Endothelial cell (in vitro differentiated cells): ENCODE results near the gene PRPF19. TPM values are rescaled to one million over a fixed set of nuclear protein-coding genes. Genes with fewer than 3 reads are reported as not detected.

Source experiments
- DNase-seq: peaks from one replicate; pipeline ENCODE4 v3.0.0; 2021; ENCODE audit warnings: low spot score
- H3K27ac Mint-ChIP-seq: one replicate; pipeline ENCODE4 v1.8.0; 2021; ENCODE audit warnings: mixed read lengths, inconsistent platforms; ENCODE audit not compliant: unreplicated experiment
- H3K27me3 Mint-ChIP-seq: one replicate; pipeline ENCODE4 v1.8.0; 2021; ENCODE audit warnings: mild to moderate bottlenecking, moderate library complexity, mixed read lengths, inconsistent platforms; ENCODE audit not compliant: unreplicated experiment
- H3K36me3 Mint-ChIP-seq: one replicate; pipeline ENCODE4 v1.8.0; 2021; ENCODE audit warnings: mild to moderate bottlenecking, low read depth, mixed read lengths, inconsistent platforms; ENCODE audit not compliant: unreplicated experiment
- H3K4me1 Mint-ChIP-seq: one replicate; pipeline ENCODE4 v1.8.0; 2021; ENCODE audit warnings: mild to moderate bottlenecking, mixed read lengths, inconsistent platforms; ENCODE audit not compliant: unreplicated experiment
- H3K4me3 Mint-ChIP-seq: one replicate; pipeline ENCODE4 v1.8.0; 2021; ENCODE audit warnings: mild to moderate bottlenecking, mixed read lengths, inconsistent platforms; ENCODE audit not compliant: unreplicated experiment
- H3K9me3 Mint-ChIP-seq: one replicate; pipeline ENCODE4 v1.8.0; 2021; ENCODE audit warnings: mixed read lengths, inconsistent platforms; ENCODE audit not compliant: unreplicated experiment
- total RNA-seq: library from RNA; stranded (reverse); fragmentation: NEBNext Ultra II Directional; extraction: Animal tissue kit (Norgen Biotek cat#: 25700); gene quantifications from one replicate; pipeline ENCODE4 v1.2.1, GENCODE V29; 2021; ENCODE audit not compliant: unreplicated experiment
- TF ChIP-seq, protein P1 (sequence below): fragments of 200-600 bp; sonication (generic); IDR thresholded peaks from one replicate; pipeline ENCODE4 v1.5.0; 2021; ENCODE audit warnings: antibody characterized with exemption; ENCODE audit not compliant: unreplicated experiment

The PRPF19 gene
- total RNA-seq, 1 donor from 2014 or later = 163 TPM

GRCh38 chr11:60872124-60872960 is 34.0 kb downstream of the PRPF19 start:
- Mint-ChIP-seq H3K27me3 (peaks cover 5% of the 10 kb centered on the region), H3K27ac (no peak overlapping the region), H3K36me3 (no peaks in the 10 kb centered on the region), H3K4me3 (no peak overlapping the region), H3K4me1 (peaks cover 7% of the 10 kb centered on the region), H3K9me3 (no peaks in the 10 kb centered on the region)
- TF ChIP-seq, protein P1, sequence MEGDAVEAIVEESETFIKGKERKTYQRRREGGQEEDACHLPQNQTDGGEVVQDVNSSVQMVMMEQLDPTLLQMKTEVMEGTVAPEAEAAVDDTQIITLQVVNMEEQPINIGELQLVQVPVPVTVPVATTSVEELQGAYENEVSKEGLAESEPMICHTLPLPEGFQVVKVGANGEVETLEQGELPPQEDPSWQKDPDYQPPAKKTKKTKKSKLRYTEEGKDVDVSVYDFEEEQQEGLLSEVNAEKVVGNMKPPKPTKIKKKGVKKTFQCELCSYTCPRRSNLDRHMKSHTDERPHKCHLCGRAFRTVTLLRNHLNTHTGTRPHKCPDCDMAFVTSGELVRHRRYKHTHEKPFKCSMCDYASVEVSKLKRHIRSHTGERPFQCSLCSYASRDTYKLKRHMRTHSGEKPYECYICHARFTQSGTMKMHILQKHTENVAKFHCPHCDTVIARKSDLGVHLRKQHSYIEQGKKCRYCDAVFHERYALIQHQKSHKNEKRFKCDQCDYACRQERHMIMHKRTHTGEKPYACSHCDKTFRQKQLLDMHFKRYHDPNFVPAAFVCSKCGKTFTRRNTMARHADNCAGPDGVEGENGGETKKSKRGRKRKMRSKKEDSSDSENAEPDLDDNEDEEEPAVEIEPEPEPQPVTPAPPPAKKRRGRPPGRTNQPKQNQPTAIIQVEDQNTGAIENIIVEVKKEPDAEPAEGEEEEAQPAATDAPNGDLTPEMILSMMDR = no peak
- no peak for DNase-seq

DNA sequence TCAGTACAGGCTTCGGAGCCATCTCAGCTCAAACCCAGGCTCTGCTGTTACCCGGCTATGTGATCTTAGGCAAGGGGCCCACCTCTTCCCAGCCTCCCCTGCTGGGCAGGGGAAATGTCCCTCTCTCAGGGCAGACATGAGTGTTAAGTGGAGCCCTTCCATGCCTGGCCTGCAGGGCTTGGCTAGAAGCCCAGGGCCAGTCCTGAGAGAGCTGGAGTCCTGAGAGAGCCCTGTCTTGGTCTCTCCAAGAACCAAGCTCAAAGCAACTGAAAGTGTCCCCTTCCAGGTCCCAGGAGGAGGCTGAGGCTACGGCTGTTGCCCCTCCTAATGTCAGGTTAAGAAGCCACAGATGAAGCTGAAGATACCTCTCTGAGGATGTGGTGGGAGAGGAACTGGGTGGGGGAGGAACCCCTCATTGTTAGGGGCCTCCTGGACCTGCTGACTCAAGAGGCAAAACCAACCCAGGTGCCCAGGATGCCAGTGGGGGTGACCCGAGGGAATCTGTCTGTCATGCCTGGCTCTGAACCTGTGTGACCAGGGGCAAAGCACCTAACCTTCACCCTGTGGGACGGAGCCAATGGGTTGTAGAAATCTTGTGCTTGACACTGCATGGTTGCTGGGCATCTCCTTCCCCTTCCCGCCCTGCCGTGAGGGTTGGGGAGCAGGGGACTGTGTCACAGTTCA is 34.9 kb downstream of the PRPF19 start:
- TF ChIP-seq, protein P1 = no peak
- H3K36me3 Mint-ChIP-seq = no peaks in the 10 kb centered on the region
- H3K9me3 Mint-ChIP-seq = no peaks in the 10 kb centered on the region
- peaks cover 7% of the 10 kb centered on the region for H3K27me3 Mint-ChIP-seq
- H3K4me3 Mint-ChIP-seq = no peak overlapping the region
- H3K4me1 Mint-ChIP-seq = no peaks in the 10 kb centered on the region
- no peak for DNase-seq
- no peak overlapping the region for H3K27ac Mint-ChIP-seq

DNA sequence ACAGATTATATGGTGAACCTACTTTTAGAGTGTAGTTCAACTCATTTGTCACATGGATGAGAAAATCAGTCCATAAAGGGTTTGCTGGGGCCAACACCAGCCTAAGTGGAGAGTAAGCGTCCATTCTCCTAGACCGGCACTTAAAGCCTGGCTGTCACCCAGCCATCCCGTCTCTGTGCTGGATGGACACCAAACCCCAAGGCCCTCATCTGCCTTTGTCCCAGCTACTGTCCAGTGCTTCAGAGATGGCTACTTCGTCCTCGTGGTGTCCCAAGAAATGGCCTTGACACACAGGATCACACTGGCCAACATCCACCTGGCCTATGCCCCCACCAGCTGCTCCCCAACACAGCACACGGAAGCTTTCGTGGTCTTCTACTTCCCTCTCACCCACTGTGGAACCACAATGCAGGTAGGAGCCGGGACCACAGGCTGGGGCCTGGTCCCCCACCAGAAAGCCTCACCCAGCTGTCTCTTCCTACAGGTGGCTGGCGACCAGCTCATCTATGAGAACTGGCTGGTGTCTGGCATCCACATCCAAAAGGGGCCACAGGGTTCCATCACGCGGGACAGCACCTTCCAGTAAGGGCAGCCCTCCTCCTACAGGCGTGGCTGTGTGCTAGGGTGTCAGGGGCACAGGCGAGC is 35.5 kb downstream of the PRPF19 start:
- no peak overlapping the region for H3K4me3 Mint-ChIP-seq
- peaks cover 3% of the 10 kb centered on the region for H3K4me1 Mint-ChIP-seq
- H3K36me3 Mint-ChIP-seq = no peaks in the 10 kb centered on the region
- TF ChIP-seq, protein P1 = no peak
- peak overlapping the region; percentile 48 for H3K27ac Mint-ChIP-seq
- H3K27me3 Mint-ChIP-seq = peaks cover 7% of the 10 kb centered on the region
- no peak for DNase-seq
- H3K9me3 Mint-ChIP-seq = no peaks in the 10 kb centered on the region

- no peak for DNase-seq
- H3K4me1 Mint-ChIP-seq = peaks cover 3% of the 10 kb centered on the region
- H3K9me3 Mint-ChIP-seq = no peaks in the 10 kb centered on the region
- H3K4me3 Mint-ChIP-seq = no peak overlapping the region
- H3K27me3 Mint-ChIP-seq = peaks cover 7% of the 10 kb centered on the region
- no peak overlapping the region for H3K27ac Mint-ChIP-seq
- TF ChIP-seq, protein P1 = no peak
- H3K36me3 Mint-ChIP-seq = no peaks in the 10 kb centered on the region
Measured at GRCh38 chr11:60870276-60870675, 36.1 kb downstream of the PRPF19 start.

DNA sequence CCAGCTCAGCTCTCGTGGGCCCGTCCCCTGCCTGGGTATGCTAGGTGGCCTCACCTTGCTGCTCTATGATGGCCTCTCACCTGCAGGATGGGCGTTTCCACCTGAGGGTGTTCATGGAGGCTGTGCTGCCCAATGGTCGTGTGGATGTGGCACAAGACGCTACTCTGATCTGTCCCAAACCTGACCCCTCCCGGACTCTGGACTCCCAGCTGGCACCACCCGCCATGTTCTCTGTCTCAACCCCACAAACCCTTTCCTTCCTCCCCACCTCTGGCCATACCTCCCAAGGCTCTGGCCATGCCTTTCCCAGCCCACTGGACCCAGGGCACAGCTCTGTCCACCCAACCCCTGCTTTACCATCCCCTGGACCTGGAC is 36.9 kb downstream of the PRPF19 start:
- peaks cover 8% of the 10 kb centered on the region for H3K27me3 Mint-ChIP-seq
- no peak for DNase-seq
- H3K9me3 Mint-ChIP-seq = no peaks in the 10 kb centered on the region
- TF ChIP-seq, protein P1 = no peak
- H3K27ac Mint-ChIP-seq = peak overlapping the region; percentile 38
- no peaks in the 10 kb centered on the region for H3K36me3 Mint-ChIP-seq
- no peak overlapping the region for H3K4me3 Mint-ChIP-seq
- H3K4me1 Mint-ChIP-seq = peaks cover 6% of the 10 kb centered on the region
